Mucosa of descending colon (tissue), 3 donors: ENCODE data around the gene ACAD9. TPM values are rescaled to one million over a fixed set of nuclear protein-coding genes. Genes with fewer than 3 reads are reported as not detected.

ENCODE experiments used
- ATAC-seq: fragments of 200-7000 bp; cut with Tn5 transposase; one replicate; pipeline ENCODE4 v1.9.1; 2020; ENCODE audit warnings: mild to moderate bottlenecking, moderate library complexity
- DNase-seq, 3 donors: peaks; one replicate each; pipeline ENCODE4 v3.0.0-alpha.2; 2020
- H3K36me3 ChIP-seq: fragments of 200-600 bp; one replicate; pipeline ENCODE4 v1.8.0; 2021; ENCODE audit warnings: low read depth, mild to moderate bottlenecking
- H3K4me1 ChIP-seq: fragments of 200-600 bp; one replicate; pipeline ENCODE4 v1.8.0; 2021; ENCODE audit warnings: low read depth, mild to moderate bottlenecking
- H3K4me3 ChIP-seq: fragments of 200-600 bp; one replicate; pipeline ENCODE4 v1.8.0; 2021; ENCODE audit warnings: mild to moderate bottlenecking
- H3K9me3 ChIP-seq: fragments of 200-600 bp; one replicate; pipeline ENCODE4 v1.8.0; 2021; ENCODE audit warnings: mild to moderate bottlenecking
- intact Hi-C, 2 donors: fragments of 100-400 bp; cut with DNase I in 1 of 2; cut with micrococcal nuclease in 1 of 2; formaldehyde crosslinking; loops; one replicate each; pipeline versions ENCODE4 v1.11.0 to v1.11.1; 2022; cut with DNase I, micrococcal nuclease
- total RNA-seq, 3 donors: library from RNA; stranded (reverse); fragmentation: NEBNext Ultra II Directional in 2 of 3; extraction: Animal tissue kit (Norgen Biotek cat#: 25700) in 2 of 3; gene quantifications; one replicate each; pipeline versions ENCODE4 v1.2.1 to v1.2.4, GENCODE V29; 2021 to 2023
- TF ChIP-seq, protein P1 (sequence below): fragments of 200-600 bp; IDR thresholded peaks from one replicate; pipeline ENCODE4 v1.8.0; 2022; ENCODE audit warnings: antibody characterized with exemption, mild to moderate bottlenecking
- donor health status: DM: no; HTN: no; CAD: no; lungs with moderate emphysema.
- donor health status: DM: no; HTN: no; CAD: no.
- donor health status: DM: no; HTN: yes; CAD: no.

ACAD9 gene
- total RNA-seq, 3 donors from 2014 or later, result 42.7 to 43.9 (median 43.8) TPM

DNA sequence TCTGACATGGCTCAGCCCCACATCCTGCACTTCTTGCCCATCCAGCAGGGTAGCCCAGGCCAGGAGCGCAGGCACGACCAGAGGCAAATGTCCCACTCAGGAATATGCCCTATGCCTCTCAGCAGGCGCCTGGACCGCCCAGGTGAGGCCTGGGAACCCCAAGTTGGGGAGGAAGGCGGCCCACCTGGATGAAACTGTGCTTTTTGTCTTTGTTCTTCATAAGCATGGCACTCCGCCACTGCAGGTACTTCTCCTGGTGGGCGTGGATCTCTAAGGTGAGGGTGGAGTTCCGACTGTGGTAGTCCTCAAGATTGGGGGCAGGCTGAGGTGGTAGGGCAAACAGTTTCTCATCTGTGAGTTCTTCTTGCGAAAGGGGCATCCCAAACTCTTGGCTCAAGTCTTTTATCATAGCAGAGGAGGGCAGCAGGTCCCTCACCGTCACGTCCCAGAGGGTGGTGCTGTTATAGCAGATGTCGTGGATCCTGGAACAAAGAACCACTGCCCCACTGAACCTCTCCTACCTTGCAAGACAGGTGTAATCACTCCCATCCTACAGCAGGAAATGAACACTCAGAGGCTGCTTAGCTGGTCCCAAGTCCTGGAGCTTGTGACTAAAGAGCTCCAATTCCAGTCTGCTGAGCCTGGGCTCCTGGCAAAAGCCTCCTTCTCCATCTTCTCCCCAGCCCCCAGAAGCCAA, 53.2 kb downstream of the ACAD9 start:
- Histone ChIP-seq H3K4me1 (no peaks in the 10 kb centered on the region), H3K4me3 (no peak overlapping the region), H3K36me3 (no peaks in the 10 kb centered on the region), H3K9me3 (no peaks in the 10 kb centered on the region)
- intact Hi-C loops, result no loop called here
- TF ChIP-seq, protein P1, sequence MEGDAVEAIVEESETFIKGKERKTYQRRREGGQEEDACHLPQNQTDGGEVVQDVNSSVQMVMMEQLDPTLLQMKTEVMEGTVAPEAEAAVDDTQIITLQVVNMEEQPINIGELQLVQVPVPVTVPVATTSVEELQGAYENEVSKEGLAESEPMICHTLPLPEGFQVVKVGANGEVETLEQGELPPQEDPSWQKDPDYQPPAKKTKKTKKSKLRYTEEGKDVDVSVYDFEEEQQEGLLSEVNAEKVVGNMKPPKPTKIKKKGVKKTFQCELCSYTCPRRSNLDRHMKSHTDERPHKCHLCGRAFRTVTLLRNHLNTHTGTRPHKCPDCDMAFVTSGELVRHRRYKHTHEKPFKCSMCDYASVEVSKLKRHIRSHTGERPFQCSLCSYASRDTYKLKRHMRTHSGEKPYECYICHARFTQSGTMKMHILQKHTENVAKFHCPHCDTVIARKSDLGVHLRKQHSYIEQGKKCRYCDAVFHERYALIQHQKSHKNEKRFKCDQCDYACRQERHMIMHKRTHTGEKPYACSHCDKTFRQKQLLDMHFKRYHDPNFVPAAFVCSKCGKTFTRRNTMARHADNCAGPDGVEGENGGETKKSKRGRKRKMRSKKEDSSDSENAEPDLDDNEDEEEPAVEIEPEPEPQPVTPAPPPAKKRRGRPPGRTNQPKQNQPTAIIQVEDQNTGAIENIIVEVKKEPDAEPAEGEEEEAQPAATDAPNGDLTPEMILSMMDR, result no peak
- ATAC-seq (no peak), DNase-seq (no peak)

DNA sequence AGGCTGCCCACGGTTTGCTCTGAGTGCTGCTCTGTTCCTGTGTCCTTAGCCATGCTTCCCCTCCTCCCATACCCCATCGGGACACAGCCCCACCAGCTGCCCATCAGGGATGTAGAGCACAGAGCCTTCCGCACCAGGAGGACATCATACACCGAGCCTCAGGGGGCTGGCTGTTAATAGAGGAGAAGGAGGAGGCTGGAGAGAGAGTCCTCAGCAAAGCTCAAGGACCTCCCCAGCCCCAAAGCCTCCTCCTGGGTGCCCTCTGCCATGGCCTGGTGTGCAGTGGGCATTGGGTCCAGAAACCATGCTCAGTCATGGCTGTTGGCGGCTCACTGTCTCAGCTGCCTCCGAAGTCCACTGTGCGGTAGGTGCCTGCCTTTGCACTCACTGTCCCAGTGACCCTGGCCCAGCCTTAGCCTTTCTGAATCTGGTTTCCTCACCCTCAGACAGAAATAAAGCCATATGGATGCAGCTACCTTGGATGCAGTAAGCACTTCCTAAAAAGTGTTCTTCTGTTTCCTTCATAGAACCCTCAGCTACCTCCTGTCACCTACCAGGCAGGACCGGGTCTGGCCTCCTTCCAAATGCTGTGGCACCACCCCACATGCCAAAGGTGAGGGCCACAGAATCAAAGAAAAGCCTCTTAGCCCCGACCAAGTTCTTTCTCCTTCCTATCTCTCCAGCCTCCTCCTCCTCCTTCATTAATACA, 53.9 kb downstream of the ACAD9 start:
- intact Hi-C loops, result no loop called here
- Histone ChIP-seq H3K36me3 (no peaks in the 10 kb centered on the region), H3K4me1 (no peaks in the 10 kb centered on the region), H3K9me3 (no peaks in the 10 kb centered on the region), H3K4me3 (no peak overlapping the region)
- DNase-seq, result no peak
- ATAC-seq, result no peak
- TF ChIP-seq, protein P1, result no peak

- Histone ChIP-seq H3K36me3 (no peaks in the 10 kb centered on the region), H3K4me1 (no peaks in the 10 kb centered on the region), H3K9me3 (no peaks in the 10 kb centered on the region), H3K4me3 (no peak overlapping the region)
- intact Hi-C loops, result no loop called here
- DNase-seq (no peak), ATAC-seq (no peak)
- TF ChIP-seq, protein P1, result no peak
Measured at GRCh38 chr3:128933922-128934253, 54.5 kb downstream of the ACAD9 start.

DNA sequence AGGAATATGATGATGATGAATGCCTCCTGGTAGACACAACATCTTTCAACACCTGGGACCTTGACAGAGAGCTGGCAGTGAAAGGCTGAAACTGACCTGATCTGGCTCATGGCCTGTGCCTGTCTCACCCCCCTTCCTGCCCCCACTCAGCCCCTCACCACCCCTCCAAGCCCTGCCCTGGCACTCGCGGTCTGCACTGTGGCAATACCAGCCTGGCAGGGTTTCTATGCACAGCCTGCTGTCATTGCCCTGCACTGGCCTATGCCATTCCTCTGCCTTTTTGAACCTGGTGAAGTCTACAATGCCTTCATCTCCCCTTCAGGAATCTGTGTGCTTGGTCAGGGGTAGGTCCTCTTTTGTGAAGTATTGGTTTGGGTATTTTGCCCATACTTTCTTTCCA, 56.5 kb downstream of the ACAD9 start:
- H3K4me3 ChIP-seq, result no peak overlapping the region
- no peaks in the 10 kb centered on the region for H3K36me3 ChIP-seq
- ATAC-seq (no peak), DNase-seq (no peak)
- intact Hi-C loops, result no loop called here
- no peaks in the 10 kb centered on the region for H3K9me3 ChIP-seq
- H3K4me1 ChIP-seq, result no peaks in the 10 kb centered on the region
- TF ChIP-seq, protein P1, result no peak

- TF ChIP-seq, protein P1, result no peak
- H3K4me1 ChIP-seq, result no peaks in the 10 kb centered on the region
- intact Hi-C loops, result no loop called here
- ATAC-seq (no peak), DNase-seq (no peak)
- H3K9me3 ChIP-seq, result no peaks in the 10 kb centered on the region
- H3K4me3 ChIP-seq, result no peak overlapping the region
- H3K36me3 ChIP-seq, result no peaks in the 10 kb centered on the region
Measured at GRCh38 chr3:128936341-128936740, 56.9 kb downstream of the ACAD9 start.
